ENCODE results near the gene CCNC.
A peak's percentile ranks its signal among the peaks of the same experiment; 100 is the strongest.

CCNC gene

DNA sequence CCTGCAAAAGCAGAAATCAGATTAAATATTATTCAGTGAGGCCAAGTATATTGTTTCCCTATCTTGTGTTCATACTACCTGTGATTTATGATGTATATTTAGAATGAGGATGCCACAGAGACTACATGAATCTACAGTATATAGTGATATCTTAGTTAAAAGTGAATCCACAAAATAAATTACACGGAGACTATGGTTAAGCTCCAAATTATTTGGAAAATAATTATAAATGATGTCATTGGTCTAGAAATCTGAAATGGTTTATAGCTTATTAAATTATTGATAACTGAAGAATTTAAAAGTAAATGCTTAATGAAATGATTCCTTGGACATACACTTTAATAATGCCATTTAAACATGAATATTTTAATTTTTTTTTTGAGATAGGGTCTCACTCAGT is 49.0 kb downstream of the CCNC start:
- Histone ChIP-seq H3K27me3 (ENCODE audit: control insufficient read depth, insufficient read depth, low read length) (no peaks in the 10 kb centered on the region), H3K9ac (ENCODE audit: low read depth, low read length) (no peak overlapping the region), H3K4me3 (ENCODE audit: low read depth, low read length) (no peak overlapping the region), H3K4me1 (ENCODE audit: control insufficient read depth, insufficient read depth, low read length) (peaks cover 4% of the 10 kb centered on the region), H3K9me3 (ENCODE audit: control insufficient read depth, insufficient read depth, low read length) (no peaks in the 10 kb centered on the region), H3K36me3 (ENCODE audit: control insufficient read depth, insufficient read depth, low read length) (no peaks in the 10 kb centered on the region)

DNA sequence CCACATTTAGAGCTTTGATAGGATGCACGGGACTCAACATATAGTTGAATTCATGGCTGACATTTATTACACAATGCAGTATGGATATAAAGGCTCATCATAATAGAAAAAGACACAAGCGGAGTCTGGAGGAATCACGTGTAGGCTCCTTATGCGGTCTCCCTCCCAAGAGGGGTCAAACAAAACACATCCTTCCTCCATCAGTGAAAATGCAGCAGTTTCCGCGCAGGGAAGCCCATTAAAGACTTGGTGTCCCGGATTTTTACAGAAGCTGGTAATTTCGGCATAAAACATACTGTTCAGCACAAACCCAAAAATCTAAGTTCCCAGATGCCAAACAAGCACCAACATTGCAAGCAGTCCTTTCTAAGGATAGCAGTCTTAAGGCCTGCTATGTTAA is 54.4 kb downstream of the CCNC start:
- Histone ChIP-seq H3K9ac (ENCODE audit: low read depth, low read length) (peak overlapping the region; percentile 82), H3K9me3 (ENCODE audit: control insufficient read depth, insufficient read depth, low read length) (no peaks in the 10 kb centered on the region), H3K36me3 (ENCODE audit: control insufficient read depth, insufficient read depth, low read length) (no peaks in the 10 kb centered on the region), H3K4me1 (ENCODE audit: control insufficient read depth, insufficient read depth, low read length) (peaks cover 4% of the 10 kb centered on the region), H3K27me3 (ENCODE audit: control insufficient read depth, insufficient read depth, low read length) (no peaks in the 10 kb centered on the region), H3K4me3 (ENCODE audit: low read depth, low read length) (peak overlapping the region; percentile 73)

DNA sequence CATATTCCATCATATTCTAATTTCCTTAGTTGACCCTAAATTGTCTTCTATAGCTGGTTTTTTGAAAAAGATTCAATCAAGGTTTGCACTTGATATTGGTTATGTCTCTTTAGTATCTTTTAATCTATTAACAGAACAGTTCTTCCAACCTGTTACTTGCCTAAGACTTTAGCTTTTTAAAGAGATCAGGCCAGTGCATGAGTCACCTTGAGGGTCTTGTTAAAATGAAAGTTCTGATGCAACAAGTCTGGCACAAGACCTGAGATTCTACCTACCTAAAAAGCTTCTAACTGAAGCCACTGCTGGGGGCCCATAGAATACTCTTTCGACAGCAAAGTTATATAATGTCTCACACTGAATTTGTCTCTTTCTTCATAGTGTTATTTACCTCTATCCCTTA is 56.4 kb downstream of the CCNC start:
- Histone ChIP-seq H3K9me3 (ENCODE audit: control insufficient read depth, insufficient read depth, low read length) (no peaks in the 10 kb centered on the region), H3K9ac (ENCODE audit: low read depth, low read length) (no peak overlapping the region), H3K4me3 (ENCODE audit: low read depth, low read length) (no peak overlapping the region)

DNA sequence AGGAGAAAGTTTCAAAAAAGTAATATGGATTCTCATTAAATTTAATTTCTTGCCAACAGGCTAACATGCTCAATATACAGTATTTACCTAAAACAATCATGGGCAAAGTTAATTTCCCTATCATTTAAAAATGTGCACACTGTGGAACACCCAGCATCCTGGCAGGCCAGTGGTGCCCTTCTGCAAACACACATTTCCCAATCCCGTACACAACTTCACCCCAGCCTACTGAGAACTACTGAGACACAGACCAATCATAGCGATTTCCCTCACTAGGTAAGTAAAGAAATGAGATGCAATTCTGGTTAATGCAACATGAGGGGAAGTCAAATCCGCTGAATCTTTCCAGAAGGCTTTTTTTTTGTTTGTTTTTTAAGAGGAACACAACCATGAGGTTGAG is 60.8 kb downstream of the CCNC start:
- H3K4me3 ChIP-seq (ENCODE audit: low read depth, low read length) = no peak overlapping the region
- no peaks in the 10 kb centered on the region for H3K4me1 ChIP-seq (ENCODE audit: control insufficient read depth, insufficient read depth, low read length)
- H3K9ac ChIP-seq (ENCODE audit: low read depth, low read length) = no peak overlapping the region
- no peaks in the 10 kb centered on the region for H3K27me3 ChIP-seq (ENCODE audit: control insufficient read depth, insufficient read depth, low read length)
- H3K9me3 ChIP-seq (ENCODE audit: control insufficient read depth, insufficient read depth, low read length) = no peaks in the 10 kb centered on the region
- H3K36me3 ChIP-seq (ENCODE audit: control insufficient read depth, insufficient read depth, low read length) = peaks cover 3% of the 10 kb centered on the region

More for the DNA sequence above, 56.4 kb downstream of the CCNC start:
- Histone ChIP-seq H3K4me1 (ENCODE audit: control insufficient read depth, insufficient read depth, low read length) (peaks cover 4% of the 10 kb centered on the region), H3K27me3 (ENCODE audit: control insufficient read depth, insufficient read depth, low read length) (no peaks in the 10 kb centered on the region), H3K36me3 (ENCODE audit: control insufficient read depth, insufficient read depth, low read length) (no peaks in the 10 kb centered on the region)

DNA sequence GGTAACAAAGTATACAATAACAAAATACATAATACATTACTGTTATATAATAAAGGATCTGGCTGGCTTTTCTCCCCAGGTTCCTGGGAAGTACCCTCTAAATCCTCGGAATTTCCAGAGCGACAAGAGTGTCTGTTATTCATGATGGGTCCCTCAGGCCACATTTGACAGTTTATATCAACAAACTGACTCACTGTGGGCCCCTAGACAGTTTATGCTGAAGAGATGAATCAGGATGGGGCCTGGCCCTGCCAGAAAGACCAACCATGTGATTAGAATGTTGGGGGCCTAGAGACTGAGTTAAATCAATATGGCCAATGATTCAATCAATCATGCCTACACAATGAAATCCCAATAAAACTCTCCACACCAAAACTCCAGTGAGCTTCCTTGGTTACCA is 66.7 kb downstream of the CCNC start:
- H3K4me1 ChIP-seq (ENCODE audit: control insufficient read depth, insufficient read depth, low read length) = no peaks in the 10 kb centered on the region
- no peaks in the 10 kb centered on the region for H3K27me3 ChIP-seq (ENCODE audit: control insufficient read depth, insufficient read depth, low read length)
- peaks cover 10% of the 10 kb centered on the region for H3K36me3 ChIP-seq (ENCODE audit: control insufficient read depth, insufficient read depth, low read length)
- H3K4me3 ChIP-seq (ENCODE audit: low read depth, low read length) = no peak overlapping the region
- H3K9ac ChIP-seq (ENCODE audit: low read depth, low read length) = no peak overlapping the region
- no peaks in the 10 kb centered on the region for H3K9me3 ChIP-seq (ENCODE audit: control insufficient read depth, insufficient read depth, low read length)

DNA sequence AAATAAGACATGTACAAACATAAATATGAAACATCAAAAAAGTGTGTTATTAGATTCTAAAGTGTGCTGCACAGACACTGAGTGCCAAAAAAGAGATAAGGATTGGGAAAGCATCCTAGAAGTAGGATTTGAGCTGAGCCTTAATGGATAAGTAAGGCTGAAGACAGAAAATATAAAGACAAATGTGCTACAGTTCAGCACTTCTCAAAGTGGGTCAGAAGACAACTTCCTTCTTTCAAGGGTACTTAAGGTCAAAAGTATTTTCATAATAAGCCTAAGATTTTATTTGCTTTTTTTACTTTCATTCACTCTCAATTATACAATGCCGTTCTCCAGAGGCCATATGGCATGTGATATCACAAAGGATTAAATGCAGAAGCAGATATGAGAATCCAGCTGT is 70.0 kb downstream of the CCNC start:
- Histone ChIP-seq H3K27me3 (ENCODE audit: control insufficient read depth, insufficient read depth, low read length) (no peaks in the 10 kb centered on the region), H3K36me3 (ENCODE audit: control insufficient read depth, insufficient read depth, low read length) (peaks cover 12% of the 10 kb centered on the region), H3K4me1 (ENCODE audit: control insufficient read depth, insufficient read depth, low read length) (no peaks in the 10 kb centered on the region), H3K9me3 (ENCODE audit: control insufficient read depth, insufficient read depth, low read length) (no peaks in the 10 kb centered on the region), H3K9ac (ENCODE audit: low read depth, low read length) (no peak overlapping the region), H3K4me3 (ENCODE audit: low read depth, low read length) (no peak overlapping the region)

DNA sequence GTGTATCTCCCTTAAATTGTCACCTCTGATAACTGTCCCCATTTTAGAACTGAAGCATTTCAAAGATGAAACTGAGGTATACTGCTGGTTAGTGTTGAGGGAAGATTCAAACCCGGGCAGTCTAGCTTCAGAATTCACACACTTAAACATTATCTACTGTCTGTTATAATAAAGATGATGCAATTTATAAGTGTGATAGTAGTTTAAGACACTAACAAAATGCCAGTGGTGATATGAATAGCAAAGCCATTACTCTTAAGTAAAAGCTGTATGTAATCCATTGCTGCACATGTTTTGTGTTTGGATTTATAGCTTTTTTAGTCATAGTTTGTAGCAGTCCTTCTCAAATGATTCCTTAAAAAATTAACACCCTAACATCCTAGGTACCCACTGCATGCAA is 73.0 kb downstream of the CCNC start:
- no peak overlapping the region for H3K9ac ChIP-seq (ENCODE audit: low read depth, low read length)
- H3K4me1 ChIP-seq (ENCODE audit: control insufficient read depth, insufficient read depth, low read length) = no peaks in the 10 kb centered on the region
- peaks cover 2% of the 10 kb centered on the region for H3K36me3 ChIP-seq (ENCODE audit: control insufficient read depth, insufficient read depth, low read length)
- H3K4me3 ChIP-seq (ENCODE audit: low read depth, low read length) = no peak overlapping the region
- H3K27me3 ChIP-seq (ENCODE audit: control insufficient read depth, insufficient read depth, low read length) = no peaks in the 10 kb centered on the region
- H3K9me3 ChIP-seq (ENCODE audit: control insufficient read depth, insufficient read depth, low read length) = no peaks in the 10 kb centered on the region
